Stimulated activated CD4-positive, alpha-beta T cell treated with anti-CD3 and anti-CD28 coated beads, Interleukin-1b, Interleukin-23, amount 100 ng/mL, for 4 hours (primary cell): ENCODE measurements around the gene CCDC27.

ENCODE experiments used
- DNase-seq, 2 donors: peaks; one replicate each; pipeline ENCODE4 v3.0.0-alpha.2; 2020; ENCODE audit warnings: low read depth in 2 of 2

Gene CCDC27

DNA sequence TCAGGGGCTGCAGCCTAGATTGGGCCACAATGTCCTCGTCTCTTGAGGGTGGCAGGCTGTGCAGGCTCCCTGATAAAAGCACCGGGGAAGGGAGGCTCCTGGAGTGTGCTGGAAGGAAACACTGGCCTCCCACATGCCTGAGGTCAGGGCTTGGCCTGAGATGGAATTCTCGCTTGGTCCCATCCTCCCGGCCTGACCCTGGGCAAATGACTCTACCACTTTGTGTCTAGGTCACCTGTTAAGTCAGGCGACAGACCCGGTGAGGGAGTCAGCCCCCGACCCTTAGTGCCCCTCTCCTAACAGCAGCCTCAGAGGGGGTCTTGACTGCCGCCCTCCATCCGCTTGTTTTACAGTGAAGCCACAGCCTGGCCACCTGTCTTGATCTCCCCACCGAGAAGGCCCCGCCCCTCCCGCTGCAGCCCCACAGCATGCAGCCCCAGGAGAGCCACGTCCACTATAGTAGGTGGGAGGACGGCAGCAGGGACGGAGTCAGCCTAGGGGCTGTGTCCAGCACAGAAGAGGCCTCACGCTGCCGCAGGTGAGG is 22.8 kb downstream of the CCDC27 start:
- no peak for DNase-seq

- DNase-seq, result peak in 1 of 2 donors; percentile 46
Measured at GRCh38 chr1:3775490-3776230, 23.4 kb downstream of the CCDC27 start.

- DNase-seq, result no peak
Measured at GRCh38 chr1:3776231-3776961, 24.1 kb downstream of the CCDC27 start.

GRCh38 chr1:3777078-3777547 is 24.9 kb downstream of the CCDC27 start:
- no peak for DNase-seq

GRCh38 chr1:3777647-3778589 is 25.7 kb downstream of the CCDC27 start:
- DNase-seq, result no peak

- DNase-seq, result no peak
Measured at GRCh38 chr1:3778590-3779264, 26.5 kb downstream of the CCDC27 start.

DNA sequence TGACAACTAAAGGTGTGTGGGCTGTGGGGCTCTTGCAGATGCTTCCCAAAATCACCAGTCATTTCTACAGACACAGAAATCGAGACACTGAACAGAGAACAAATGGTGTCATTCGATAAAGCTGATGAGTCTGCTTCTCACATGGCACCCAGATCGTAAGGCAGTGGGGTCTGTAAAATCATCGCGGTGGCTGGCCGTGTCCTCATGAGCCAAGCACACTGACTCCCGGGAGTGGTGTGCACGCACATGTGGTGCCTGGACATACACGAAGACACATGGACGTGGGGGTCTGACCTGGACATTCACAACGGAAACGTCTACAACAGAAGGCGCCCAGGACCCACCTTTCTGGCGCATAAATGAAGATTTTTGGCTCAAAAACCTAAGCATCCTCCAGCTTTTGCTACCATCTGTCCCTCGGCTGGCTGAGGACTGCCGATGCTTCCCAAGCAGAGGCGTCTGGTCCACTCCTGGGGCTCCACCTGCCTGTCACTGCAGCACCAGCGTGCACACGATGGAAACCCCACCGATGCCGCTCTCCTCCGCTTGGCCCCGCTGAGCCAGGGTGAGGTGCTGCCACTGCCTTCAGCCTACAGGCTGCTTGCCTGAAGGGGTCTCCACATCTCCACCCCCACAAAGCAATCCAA is 27.1 kb downstream of the CCDC27 start:
- DNase-seq, result no peak

GRCh38 chr1:3779912-3780416 is 27.7 kb downstream of the CCDC27 start:
- DNase-seq, result no peak

GRCh38 chr1:3780901-3781300 is 28.7 kb downstream of the CCDC27 start:
- no peak for DNase-seq

GRCh38 chr1:3783651-3784474 is 31.6 kb downstream of the CCDC27 start:
- DNase-seq, result no peak

DNA sequence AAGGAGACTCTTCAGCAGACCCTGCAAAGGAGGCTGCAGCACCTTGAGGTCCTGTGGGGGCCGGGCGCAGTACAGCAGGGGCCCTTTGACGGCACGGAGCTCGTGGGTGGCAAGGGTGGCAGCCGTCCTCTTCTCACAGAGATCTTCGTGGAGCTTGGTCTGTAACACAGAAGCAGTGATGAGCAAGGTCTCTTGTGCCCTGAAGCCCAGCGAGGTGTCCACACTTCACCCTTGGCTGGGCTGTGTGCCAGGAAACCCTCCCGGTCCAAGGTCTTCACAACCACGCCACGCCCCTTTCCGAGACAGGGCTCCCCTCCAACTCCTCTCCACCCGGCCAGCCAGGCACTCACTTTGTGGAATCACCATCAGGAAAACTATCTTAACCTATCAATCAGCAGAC is 32.8 kb downstream of the CCDC27 start:
- no peak for DNase-seq

DNA sequence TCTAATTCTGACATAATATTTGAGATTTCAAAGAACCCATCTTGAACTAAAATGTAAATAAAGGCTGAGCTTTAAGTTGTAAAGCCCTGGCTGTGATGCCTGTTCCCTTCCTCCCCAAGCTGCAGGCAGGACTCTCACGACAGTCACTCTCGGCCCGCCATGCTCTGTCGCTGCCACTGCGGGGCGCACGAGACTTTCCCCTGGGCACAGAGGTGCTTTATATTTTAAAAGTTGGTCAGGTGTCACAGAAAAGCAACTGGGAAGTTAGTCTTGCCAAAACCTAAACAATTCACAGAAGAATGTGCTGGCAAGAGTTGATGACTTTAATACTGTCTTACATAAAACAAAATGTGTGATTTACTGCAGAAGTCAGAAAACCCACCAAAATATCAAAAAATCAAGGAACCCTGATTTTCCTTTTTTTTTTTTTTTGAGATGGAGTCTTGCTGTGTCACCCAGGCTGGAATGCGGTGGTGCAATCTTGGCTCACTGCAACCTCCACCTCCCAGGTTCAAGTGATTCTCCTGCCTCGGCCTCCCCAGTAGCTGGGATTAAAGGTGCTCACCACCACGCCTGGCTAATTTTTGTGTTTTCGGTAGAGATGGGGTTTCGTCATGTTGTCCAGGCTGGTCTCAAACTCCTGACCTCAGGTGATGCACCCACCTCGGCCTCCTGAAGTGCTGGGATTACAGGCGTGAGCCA is 33.4 kb downstream of the CCDC27 start:
- no peak for DNase-seq

DNA sequence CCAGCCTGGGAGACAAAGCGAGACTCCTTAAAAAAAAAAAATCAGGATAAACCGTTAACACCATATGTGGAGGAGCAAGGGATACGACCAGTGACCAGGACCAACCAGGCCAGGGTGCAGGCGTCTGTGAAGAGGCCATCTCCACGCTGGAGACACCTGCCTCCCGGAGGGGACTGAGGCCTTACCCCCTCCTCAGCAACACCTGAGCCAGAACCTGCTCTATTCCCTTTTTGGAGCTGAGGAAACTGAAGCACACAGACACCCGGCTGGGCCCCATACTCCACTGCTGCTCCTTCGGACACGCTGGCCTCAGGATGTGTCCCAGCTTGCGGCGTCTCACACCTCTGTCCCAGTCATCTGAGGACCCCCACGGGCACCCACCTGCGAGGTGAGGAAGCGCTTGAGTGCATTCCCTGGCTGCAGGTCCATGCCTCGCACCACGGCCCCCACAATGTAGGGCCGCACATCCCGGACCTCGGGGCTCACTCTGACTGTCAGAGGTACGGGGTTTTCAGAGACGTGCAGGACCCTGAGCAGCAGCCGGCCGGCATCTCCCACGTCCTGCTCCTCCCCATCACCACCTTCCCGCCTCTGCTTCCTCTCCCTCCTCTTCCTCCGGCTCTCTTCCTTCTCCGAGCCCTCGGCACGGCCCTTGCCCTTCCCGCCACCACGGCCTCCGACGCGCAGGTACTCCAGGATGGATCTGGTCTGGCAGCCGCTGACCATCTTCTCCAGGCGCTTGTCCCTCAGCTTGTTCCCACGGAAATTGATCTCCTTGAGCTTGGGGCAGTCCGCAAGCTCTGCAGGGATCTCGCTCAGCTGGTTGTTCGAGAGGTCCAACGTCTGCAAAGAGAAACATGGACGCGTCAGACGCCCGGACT is 34.5 kb downstream of the CCDC27 start:
- DNase-seq, result no peak

- no peak for DNase-seq
Measured at GRCh38 chr1:3787349-3787715, 35.1 kb downstream of the CCDC27 start.

- DNase-seq, result no peak
Measured at GRCh38 chr1:3787745-3788605, 35.7 kb downstream of the CCDC27 start.

GRCh38 chr1:3788756-3789420 is 36.6 kb downstream of the CCDC27 start:
- no peak for DNase-seq
